Measurements from ENCODE around the gene PRDM4.
A peak's percentile ranks its signal among the peaks of the same experiment; 100 is the strongest.

The PRDM4 gene

DNA sequence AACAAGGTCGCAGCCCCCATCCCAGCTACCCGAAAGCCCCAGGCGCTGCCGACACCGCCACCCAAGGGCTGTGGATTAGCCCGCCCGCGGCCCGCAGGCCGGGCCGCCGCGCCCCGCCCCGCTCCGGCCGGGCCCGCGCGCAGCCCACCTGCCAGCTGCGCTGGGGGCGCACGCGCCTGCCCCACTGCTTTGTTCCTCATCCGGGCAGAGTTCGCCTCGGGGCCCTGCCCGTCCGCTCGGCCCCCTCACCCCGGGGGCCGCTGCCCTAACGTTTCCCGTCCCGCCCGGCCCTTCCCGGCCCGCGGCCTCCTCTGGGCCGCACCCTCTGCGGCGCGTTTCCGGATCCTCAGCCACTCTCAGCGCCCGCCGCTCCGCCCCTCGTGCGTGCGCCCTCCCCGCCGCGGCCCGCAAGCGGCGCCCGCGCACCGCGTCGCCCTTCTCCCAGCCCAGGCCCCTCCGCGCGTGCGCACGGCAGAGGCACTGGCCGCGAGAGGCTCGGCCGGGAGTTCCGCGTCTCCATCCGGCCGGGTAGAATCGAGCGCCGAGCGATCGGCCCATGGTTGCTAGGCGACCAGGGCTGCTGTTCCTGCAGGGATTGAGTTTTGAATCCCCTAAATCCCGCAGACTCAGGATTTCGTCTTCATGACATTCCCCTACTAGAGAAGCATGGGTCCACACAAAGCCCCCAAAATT, at the start of gene PRDM4:
PRDM4 (minus strand) TSS at position 329 of the 693 bp plus-strand sequence. CDS start 622 bp downstream, outside the sequence.
- peak within 1 kb of the TSS; percentile 96 for H3K9ac ChIP-seq (ENCODE audit: low read length)
- peak within 1 kb of the TSS; percentile 89 for H3K4me3 ChIP-seq (ENCODE audit: low read length)
- peak; percentile 99 for DNase-seq (ENCODE audit: low read depth)
- H3K27me3 ChIP-seq (replicated peaks; ENCODE audit: control insufficient read depth, insufficient read depth, low read length): no peaks in the 10 kb centered on the region
- no peaks in the 10 kb centered on the region for H3K9me3 ChIP-seq (ENCODE audit: control insufficient read depth, low read length)
- peaks cover 33% of the 10 kb centered on the region for H3K4me1 ChIP-seq (ENCODE audit: control insufficient read depth, insufficient read depth, low read length)
- peaks cover 10% of the 10 kb centered on the region for H3K36me3 ChIP-seq (ENCODE audit: control insufficient read depth, insufficient read depth, low read length, severe bottlenecking)

DNA sequence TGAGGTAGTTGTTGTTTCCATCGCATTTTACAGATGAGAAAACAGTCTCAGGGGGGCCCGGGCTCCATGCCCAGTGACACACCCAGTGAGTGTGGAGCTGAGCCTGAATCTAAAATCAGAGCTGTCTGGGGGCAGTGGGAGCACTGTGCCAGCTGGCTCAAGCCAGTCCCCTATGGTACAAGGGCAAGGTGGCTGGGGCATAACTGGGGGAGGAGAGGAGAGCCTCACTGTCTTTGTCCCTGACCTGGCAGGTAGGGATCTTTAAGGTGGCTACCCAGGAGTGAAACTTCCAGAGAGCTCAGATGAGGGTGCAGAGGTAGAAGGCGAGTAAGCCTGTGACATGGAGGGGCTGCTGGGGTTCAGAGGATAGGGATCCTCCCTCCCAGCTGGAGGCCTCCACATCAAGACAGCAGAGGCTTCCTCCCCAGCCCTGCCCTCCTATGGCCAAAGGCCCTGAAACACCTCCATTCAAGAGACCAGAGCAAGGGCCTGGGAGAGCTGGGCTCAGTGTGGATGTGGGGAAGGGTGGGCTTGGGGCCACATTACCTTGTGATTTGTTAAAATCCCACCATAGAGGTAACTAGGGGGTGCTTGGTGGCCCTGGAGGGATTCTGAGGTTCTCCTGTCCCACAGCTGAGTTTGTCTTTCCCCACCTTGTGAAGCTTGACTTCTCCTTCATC, 46.7 kb upstream of the PRDM4 start:
- no peak overlapping the region for H3K9ac ChIP-seq (ENCODE audit: low read length)
- no peaks in the 10 kb centered on the region for H3K27me3 ChIP-seq (replicated peaks; ENCODE audit: control insufficient read depth, insufficient read depth, low read length)
- DNase-seq (ENCODE audit: low read depth): no peak
- no peaks in the 10 kb centered on the region for H3K9me3 ChIP-seq (ENCODE audit: control insufficient read depth, low read length)
- no peaks in the 10 kb centered on the region for H3K36me3 ChIP-seq (ENCODE audit: control insufficient read depth, insufficient read depth, low read length, severe bottlenecking)
- H3K4me3 ChIP-seq (ENCODE audit: low read length): no peak overlapping the region
- no peaks in the 10 kb centered on the region for H3K4me1 ChIP-seq (ENCODE audit: control insufficient read depth, insufficient read depth, low read length)

DNA sequence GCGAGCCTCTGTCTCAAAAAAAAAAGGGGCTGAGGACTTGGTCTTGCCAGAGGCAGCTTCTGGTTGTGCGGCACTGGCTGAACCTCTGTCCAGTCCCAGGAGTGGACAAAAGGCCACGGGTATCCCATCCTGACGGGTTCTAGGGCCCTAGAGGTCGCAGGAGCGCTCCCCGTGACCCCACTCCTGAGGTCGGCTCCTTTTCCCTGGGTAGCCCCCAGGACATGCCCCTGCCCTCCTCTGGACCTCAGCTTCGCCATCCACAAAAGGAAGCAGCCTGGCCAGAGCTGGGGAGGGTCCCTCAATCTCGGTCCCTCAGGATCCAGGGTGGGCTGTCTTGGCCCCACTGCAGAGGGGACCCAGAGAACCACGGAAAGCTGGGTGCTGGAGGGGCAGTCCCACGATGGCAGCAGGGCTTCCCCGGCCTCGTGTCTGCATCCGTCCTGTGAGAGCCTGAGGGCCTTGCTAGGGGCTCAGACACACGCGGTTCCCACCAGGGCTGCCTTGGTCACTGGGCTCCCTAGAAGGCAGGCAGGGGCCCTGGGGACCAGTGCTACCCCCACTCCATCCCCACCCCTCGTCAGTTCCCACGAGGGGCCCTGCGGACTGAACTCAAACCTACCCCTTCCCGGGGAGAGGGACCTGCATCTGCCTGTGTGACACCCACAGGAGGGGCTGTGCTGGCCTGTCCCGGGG, 44.7 kb upstream of the PRDM4 start:
- H3K4me1 ChIP-seq (ENCODE audit: control insufficient read depth, insufficient read depth, low read length): no peaks in the 10 kb centered on the region
- no peak overlapping the region for H3K9ac ChIP-seq (ENCODE audit: low read length)
- DNase-seq (ENCODE audit: low read depth): no peak
- no peak overlapping the region for H3K4me3 ChIP-seq (ENCODE audit: low read length)
- H3K9me3 ChIP-seq (ENCODE audit: control insufficient read depth, low read length): no peaks in the 10 kb centered on the region
- H3K36me3 ChIP-seq (ENCODE audit: control insufficient read depth, insufficient read depth, low read length, severe bottlenecking): no peaks in the 10 kb centered on the region
- peaks cover 3% of the 10 kb centered on the region for H3K27me3 ChIP-seq (replicated peaks; ENCODE audit: control insufficient read depth, insufficient read depth, low read length)

DNA sequence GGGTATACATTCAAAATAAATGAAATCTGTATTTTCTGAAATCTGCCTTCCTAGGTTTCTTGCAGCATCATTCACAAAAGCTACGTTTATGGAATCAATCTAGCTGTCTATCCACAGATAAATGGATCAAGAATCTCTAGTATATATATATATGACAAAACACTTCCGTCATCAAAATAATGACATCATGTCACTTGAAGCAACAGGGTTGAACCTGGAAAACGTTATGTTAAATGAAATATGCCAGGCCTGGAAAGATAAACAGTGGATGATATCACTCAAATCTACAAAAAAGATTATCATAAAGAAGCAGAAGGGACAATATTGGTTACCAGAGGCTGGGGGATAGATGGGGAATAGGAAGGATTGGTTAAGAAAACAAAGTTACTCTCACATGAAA, 42.2 kb upstream of the PRDM4 start:
- H3K36me3 ChIP-seq (ENCODE audit: control insufficient read depth, insufficient read depth, low read length, severe bottlenecking): no peaks in the 10 kb centered on the region
- no peaks in the 10 kb centered on the region for H3K4me1 ChIP-seq (ENCODE audit: control insufficient read depth, insufficient read depth, low read length)
- no peak overlapping the region for H3K9ac ChIP-seq (ENCODE audit: low read length)
- H3K9me3 ChIP-seq (ENCODE audit: control insufficient read depth, low read length): no peaks in the 10 kb centered on the region
- no peak for DNase-seq (ENCODE audit: low read depth)
- H3K27me3 ChIP-seq (replicated peaks; ENCODE audit: control insufficient read depth, insufficient read depth, low read length): peaks cover 3% of the 10 kb centered on the region
- no peak overlapping the region for H3K4me3 ChIP-seq (ENCODE audit: low read length)

DNA sequence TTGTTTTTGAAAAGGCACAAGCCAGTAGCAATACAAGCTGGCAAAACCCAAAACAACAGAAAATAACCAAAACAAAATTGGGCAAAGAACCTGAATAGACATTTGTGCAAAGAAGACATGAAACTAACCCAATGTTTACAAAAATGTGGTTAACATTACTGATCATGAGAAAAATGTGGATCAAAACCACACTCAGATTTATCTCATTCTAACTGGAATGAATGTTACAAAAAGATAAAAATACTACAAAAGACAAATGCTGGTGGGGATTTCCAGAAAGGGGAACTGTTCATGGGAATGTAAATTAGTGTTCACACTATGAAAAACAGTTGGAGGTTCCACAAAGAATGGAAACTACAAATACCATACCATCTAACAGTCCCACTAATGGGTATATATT, 40.2 kb upstream of the PRDM4 start:
- no peaks in the 10 kb centered on the region for H3K9me3 ChIP-seq (ENCODE audit: control insufficient read depth, low read length)
- peaks cover 3% of the 10 kb centered on the region for H3K27me3 ChIP-seq (replicated peaks; ENCODE audit: control insufficient read depth, insufficient read depth, low read length)
- H3K36me3 ChIP-seq (ENCODE audit: control insufficient read depth, insufficient read depth, low read length, severe bottlenecking): no peaks in the 10 kb centered on the region
- no peak overlapping the region for H3K9ac ChIP-seq (ENCODE audit: low read length)
- DNase-seq (ENCODE audit: low read depth): peak; percentile 4
- no peaks in the 10 kb centered on the region for H3K4me1 ChIP-seq (ENCODE audit: control insufficient read depth, insufficient read depth, low read length)
- H3K4me3 ChIP-seq (ENCODE audit: low read length): no peak overlapping the region

DNA sequence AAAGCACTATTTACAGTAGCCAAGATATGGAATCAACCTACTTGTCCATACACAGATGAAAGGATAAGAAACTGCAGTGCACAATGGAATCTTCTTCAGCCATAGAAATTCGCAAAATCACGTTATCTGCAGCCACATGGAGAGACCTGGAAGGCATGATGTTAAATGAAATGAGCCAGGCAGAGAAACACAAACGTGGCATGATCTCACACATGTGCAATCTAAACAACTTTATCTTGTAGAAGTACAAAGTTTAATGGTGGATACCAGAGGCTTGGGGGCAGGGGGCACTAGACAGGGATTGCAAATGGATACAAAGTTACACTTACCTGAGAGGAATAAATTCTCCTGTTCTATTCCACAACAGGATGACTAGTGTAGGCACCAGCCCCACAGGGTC, 37.6 kb upstream of the PRDM4 start:
- H3K9me3 ChIP-seq (ENCODE audit: control insufficient read depth, low read length): no peaks in the 10 kb centered on the region
- H3K27me3 ChIP-seq (replicated peaks; ENCODE audit: control insufficient read depth, insufficient read depth, low read length): peaks cover 14% of the 10 kb centered on the region
- DNase-seq (ENCODE audit: low read depth): no peak
- no peak overlapping the region for H3K4me3 ChIP-seq (ENCODE audit: low read length)
- H3K36me3 ChIP-seq (ENCODE audit: control insufficient read depth, insufficient read depth, low read length, severe bottlenecking): no peaks in the 10 kb centered on the region
- no peaks in the 10 kb centered on the region for H3K4me1 ChIP-seq (ENCODE audit: control insufficient read depth, insufficient read depth, low read length)
- no peak overlapping the region for H3K9ac ChIP-seq (ENCODE audit: low read length)

DNA sequence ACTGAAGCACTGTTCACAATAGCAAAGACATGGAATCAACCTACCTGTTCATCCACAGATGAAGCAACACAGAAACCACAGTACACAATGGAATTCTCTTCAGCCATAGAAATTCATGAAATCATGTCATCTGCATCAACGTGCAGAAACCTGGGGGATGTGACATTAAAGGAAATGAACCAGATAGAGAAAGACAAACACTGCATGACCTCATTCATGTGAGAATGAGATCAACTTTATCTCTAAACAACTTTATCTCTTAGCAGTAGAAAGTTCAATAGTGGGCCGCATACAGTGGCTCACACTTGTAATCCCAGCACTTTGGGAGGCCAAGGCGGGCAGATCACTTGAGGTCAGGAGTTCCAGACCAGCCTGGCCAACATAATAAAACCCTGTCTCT, 33.5 kb upstream of the PRDM4 start:
- Histone ChIP-seq H3K27me3 (replicated peaks; ENCODE audit: control insufficient read depth, insufficient read depth, low read length) (peaks cover 13% of the 10 kb centered on the region), H3K4me1 (ENCODE audit: control insufficient read depth, insufficient read depth, low read length) (no peaks in the 10 kb centered on the region), H3K9ac (ENCODE audit: low read length) (no peak overlapping the region), H3K9me3 (ENCODE audit: control insufficient read depth, low read length) (peaks cover 2% of the 10 kb centered on the region), H3K4me3 (ENCODE audit: low read length) (no peak overlapping the region), H3K36me3 (ENCODE audit: control insufficient read depth, insufficient read depth, low read length, severe bottlenecking) (no peaks in the 10 kb centered on the region)
- DNase-seq (ENCODE audit: low read depth): no peak

DNA sequence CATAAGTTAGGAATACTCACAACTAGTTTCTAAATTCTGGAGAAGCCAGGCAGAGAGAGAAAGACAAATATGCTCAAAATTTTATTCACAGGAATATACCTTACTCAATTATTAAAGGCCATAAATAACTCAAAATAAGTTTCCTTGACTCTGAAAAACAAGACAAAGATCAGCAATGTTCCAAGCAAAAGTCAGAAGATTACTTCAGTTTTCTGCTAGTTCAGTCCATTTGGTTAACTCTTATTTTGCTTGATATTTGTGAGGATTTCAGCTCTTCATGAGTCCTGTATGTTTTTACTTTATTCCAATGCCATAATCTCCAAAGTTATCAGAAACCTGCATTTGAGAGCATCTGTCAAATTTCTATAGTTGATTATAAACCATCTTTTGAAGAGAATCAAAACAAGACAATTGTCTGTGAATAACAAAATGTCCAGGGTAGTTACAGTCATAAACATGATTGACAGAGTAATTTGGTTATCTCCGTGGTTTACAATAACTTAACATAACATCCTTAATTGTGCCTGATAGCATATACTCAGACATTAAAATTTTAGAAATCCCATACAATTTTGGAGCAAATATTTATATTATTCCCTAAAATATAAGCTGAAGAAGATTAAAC, 30.6 kb upstream of the PRDM4 start:
- DNase-seq (ENCODE audit: low read depth): no peak
- no peak overlapping the region for H3K4me3 ChIP-seq (ENCODE audit: low read length)
- H3K9me3 ChIP-seq (ENCODE audit: control insufficient read depth, low read length): peaks cover 2% of the 10 kb centered on the region
- H3K27me3 ChIP-seq (replicated peaks; ENCODE audit: control insufficient read depth, insufficient read depth, low read length): peaks cover 23% of the 10 kb centered on the region
- H3K4me1 ChIP-seq (ENCODE audit: control insufficient read depth, insufficient read depth, low read length): no peaks in the 10 kb centered on the region
- H3K9ac ChIP-seq (ENCODE audit: low read length): no peak overlapping the region
- H3K36me3 ChIP-seq (ENCODE audit: control insufficient read depth, insufficient read depth, low read length, severe bottlenecking): no peaks in the 10 kb centered on the region

GRCh38 chr12:107788690-107789458, 27.9 kb upstream of the PRDM4 start:
- peaks cover 13% of the 10 kb centered on the region for H3K27me3 ChIP-seq (replicated peaks; ENCODE audit: control insufficient read depth, insufficient read depth, low read length)
- H3K9me3 ChIP-seq (ENCODE audit: control insufficient read depth, low read length): peaks cover 2% of the 10 kb centered on the region
- H3K4me3 ChIP-seq (ENCODE audit: low read length): no peak overlapping the region
- no peak overlapping the region for H3K9ac ChIP-seq (ENCODE audit: low read length)
- H3K4me1 ChIP-seq (ENCODE audit: control insufficient read depth, insufficient read depth, low read length): no peaks in the 10 kb centered on the region
- no peak for DNase-seq (ENCODE audit: low read depth)
- no peaks in the 10 kb centered on the region for H3K36me3 ChIP-seq (ENCODE audit: control insufficient read depth, insufficient read depth, low read length, severe bottlenecking)

- no peaks in the 10 kb centered on the region for H3K4me1 ChIP-seq (ENCODE audit: control insufficient read depth, insufficient read depth, low read length)
- H3K27me3 ChIP-seq (replicated peaks; ENCODE audit: control insufficient read depth, insufficient read depth, low read length): peaks cover 13% of the 10 kb centered on the region
- no peak for DNase-seq (ENCODE audit: low read depth)
- no peaks in the 10 kb centered on the region for H3K36me3 ChIP-seq (ENCODE audit: control insufficient read depth, insufficient read depth, low read length, severe bottlenecking)
- no peak overlapping the region for H3K4me3 ChIP-seq (ENCODE audit: low read length)
- no peak overlapping the region for H3K9ac ChIP-seq (ENCODE audit: low read length)
- peaks cover 2% of the 10 kb centered on the region for H3K9me3 ChIP-seq (ENCODE audit: control insufficient read depth, low read length)
Observed at GRCh38 chr12:107788281-107788680, 27.3 kb upstream of the PRDM4 start.

All from adipocyte (in vitro differentiated cells).